Ishikawa (cell line): ENCODE measurements around the gene ZSCAN5B.

Experiments used
- EP300 ChIP-seq: IDR thresholded peaks from 2 replicates; pipeline ENCODE4 v1.6.1; 2012; ENCODE audit warnings: borderline replicate concordance
- RAD21 ChIP-seq: IDR thresholded peaks from 2 replicates; pipeline ENCODE4 v1.6.1; 2012; ENCODE audit warnings: low read depth
- TCF12 ChIP-seq: IDR thresholded peaks from 2 replicates; pipeline ENCODE4 v1.6.1; 2012; ENCODE audit warnings: low read depth

- TF ChIP-seq RAD21 (no peak), TCF12 (no peak), EP300 (no peak)
These were observed 5.9 kb downstream of the ZSCAN5B start for GRCh38 chr19:56191711-56192110.
